HCT116 (cell line): ENCODE results near the gene MBTPS1. TPM values are rescaled to one million over a fixed set of nuclear protein-coding genes. Genes with fewer than 3 reads are reported as not detected.

Experiments used
- ATAC-seq: fragments of 200-7000 bp; cut with Tn5 transposase; 2 replicates; pipeline ENCODE4 v1.9.1; 2020; ENCODE audit warnings: mild to moderate bottlenecking, moderate library complexity
- BruUV-seq: library from RNA; stranded (reverse); fragments of 400-500 nt; replicated peaks from 2 replicates; lab custom pipeline; 2021; lab: Mats Ljungman, UMichigan
- CTCF ChIA-PET: fragments of 300-600 bp; sonication (Branson Sonifier 250); formaldehyde crosslinking; loops from one replicate; lab custom pipeline; 2021; ENCODE audit warnings: antibody characterized with exemption; lab: Charles Lee
- POLR2A ChIA-PET: fragments of 300-600, 350-600 bp; sonication (Branson Sonifier 250); formaldehyde crosslinking; loops from one replicate; lab custom pipeline; 2021; ENCODE audit warnings: antibody characterized with exemption; lab: Charles Lee
- RAD21 ChIA-PET, 2 experiments: fragments of 300-600 bp; sonication (Branson Sonifier 250); formaldehyde crosslinking; loops; one replicate each; lab custom pipeline; 2023; ENCODE audit warnings: low total read pairs in 2 of 2; ENCODE audit not compliant: uncharacterized antibody in 2 of 2, unreplicated experiment in 2 of 2, low non-redundant PET in 1 of 2; lab: Charles Lee
- DNase-seq: peaks from one replicate; pipeline ENCODE4 v3.0.0-alpha.2; 2010; ENCODE audit warnings: low read depth, low spot score
- H2AFZ ChIP-seq: fragments of 200-600 bp; shearing (Covaris generic), sonication (generic); 2 replicates; pipeline ENCODE4 v1.6.1; 2017; ENCODE audit warnings: low read depth, mixed run types, mixed read lengths, antibody characterized with exemption, low read length; ENCODE audit not compliant: poor library complexity, severe bottlenecking
- H3K27ac ChIP-seq: 2 replicates; pipeline ENCODE4 v1.5.1; 2012; ENCODE audit warnings: low read depth, low read length
- H3K27me3 ChIP-seq: fragments of 200-600 bp; sonication (generic); 2 replicates; pipeline ENCODE4 v1.6.1; 2016; ENCODE audit warnings: mixed run types, low read length, mixed read lengths; ENCODE audit not compliant: insufficient read depth
- H3K36me3 ChIP-seq, 2 experiments: fragments of 200-500 bp in 1 of 2; fragments of 200-600 bp in 1 of 2; sonication (Bioruptor generic) in 1 of 2; sonication (generic) in 1 of 2; 2 replicates each; pipeline versions ENCODE4 v1.5.1 to v1.6.1; 2014 to 2016; ENCODE audit warnings: low read length in 2 of 2, inconsistent platforms in 1 of 2, mixed read lengths in 1 of 2, mixed run types in 1 of 2; ENCODE audit not compliant: insufficient read depth in 2 of 2, control insufficient read depth in 1 of 2
- H3K4me1 ChIP-seq, 2 experiments: fragments of 200-600 bp in 1 of 2; sonication (generic) in 1 of 2; 2 replicates each; pipeline versions ENCODE4 v1.5.1 to v1.6.1; 2012 to 2017; ENCODE audit warnings: low read length in 2 of 2, inconsistent platforms in 1 of 2, mild to moderate bottlenecking in 1 of 2, mixed read lengths in 1 of 2, mixed run types in 1 of 2, moderate library complexity in 1 of 2; ENCODE audit not compliant: insufficient read depth in 2 of 2, control insufficient read depth in 1 of 2
- H3K4me2 ChIP-seq: fragments of 200-600 bp; sonication (generic); 2 replicates; pipeline ENCODE4 v1.6.1; 2017; ENCODE audit warnings: mixed run types, low read length, mixed read lengths
- H3K4me3 ChIP-seq, 2 experiments: fragments of 200-600 bp in 1 of 2; sonication (generic) in 1 of 2; replicated peaks in 1 of 2; 2 replicates each; pipeline ENCODE4 v1.5.1; 2011 to 2016; ENCODE audit warnings: low read length in 2 of 2, control low read depth in 1 of 2, low read depth in 1 of 2, mild to moderate bottlenecking in 1 of 2, mixed read lengths in 1 of 2, mixed run types in 1 of 2
- H3K79me2 ChIP-seq: fragments of 200-600 bp; sonication (generic); 2 replicates; pipeline ENCODE4 v1.6.1; 2017; ENCODE audit warnings: mild to moderate bottlenecking, mixed run types, low read length, moderate library complexity, mixed read lengths; ENCODE audit not compliant: insufficient read depth
- H3K9ac ChIP-seq: fragments of 200-600 bp; sonication (generic); 2 replicates; pipeline ENCODE4 v1.6.1; 2016; ENCODE audit warnings: low read length, mixed read lengths
- H3K9me2 ChIP-seq: fragments of 200-600 bp; sonication (generic), shearing (Covaris generic); 2 replicates; pipeline ENCODE4 v1.6.1; 2017; ENCODE audit warnings: mixed run types, mild to moderate bottlenecking, moderate library complexity; ENCODE audit not compliant: insufficient read depth
- H3K9me3 ChIP-seq, 2 experiments: fragments of 200-500 bp in 1 of 2; fragments of 200-600 bp in 1 of 2; sonication (Bioruptor generic) in 1 of 2; sonication (generic) in 1 of 2; 2 replicates each; pipeline ENCODE4 v1.6.1; 2014 to 2017; ENCODE audit warnings: low read length in 2 of 2, mixed read lengths in 2 of 2, inconsistent platforms in 1 of 2, low read depth in 1 of 2, mild to moderate bottlenecking in 1 of 2, mixed run types in 1 of 2, moderate library complexity in 1 of 2; ENCODE audit not compliant: control insufficient read depth in 1 of 2, insufficient read depth in 1 of 2
- H4K20me1 ChIP-seq: fragments of 200-600 bp; sonication (generic), shearing (Covaris generic); 2 replicates; pipeline ENCODE4 v1.6.1; 2017; ENCODE audit warnings: mixed run types, mild to moderate bottlenecking, moderate library complexity; ENCODE audit not compliant: insufficient read depth
- ATF3 ChIP-seq: IDR thresholded peaks from 2 replicates; pipeline ENCODE4 v1.6.1; 2012
- CBX3 ChIP-seq: IDR thresholded peaks from 2 replicates; pipeline ENCODE4 v1.6.1; 2012; ENCODE audit warnings: low read depth
- EGR1 ChIP-seq: IDR thresholded peaks from 2 replicates; pipeline ENCODE4 v1.6.1; 2012; ENCODE audit warnings: low read depth
- ELF1 ChIP-seq: IDR thresholded peaks from 2 replicates; pipeline ENCODE4 v1.6.1; 2012; ENCODE audit warnings: low read depth, borderline replicate concordance
- EZH2 ChIP-seq: fragments of 200-600 bp; sonication (generic); IDR thresholded peaks from 2 replicates; pipeline ENCODE4 v1.6.1; 2017; ENCODE audit warnings: antibody characterized with exemption, mixed run types
- EZH2phosphoT487 ChIP-seq: fragments of 200-600 bp; IDR thresholded peaks from 2 replicates; pipeline ENCODE4 v1.6.1; 2018; ENCODE audit warnings: antibody characterized with exemption, borderline replicate concordance
- POLR2A ChIP-seq: IDR thresholded peaks from 2 replicates; pipeline ENCODE4 v1.7.0; 2011; ENCODE audit warnings: borderline replicate concordance; ENCODE audit not compliant: insufficient read depth, insufficient read length; ENCODE audit errors: extremely low read depth
- POLR2AphosphoS5 ChIP-seq: IDR thresholded peaks from 2 replicates; pipeline ENCODE4 v1.6.1; 2011; ENCODE audit warnings: mild to moderate bottlenecking, low read depth, low read length, moderate library complexity
- RAD21 ChIP-seq: IDR thresholded peaks from 2 replicates; pipeline ENCODE4 v1.6.1; 2012; ENCODE audit warnings: low read depth, mild to moderate bottlenecking
- SIN3A ChIP-seq: IDR thresholded peaks from 2 replicates; pipeline ENCODE4 v1.6.1; 2012; ENCODE audit warnings: low read depth
- SP1 ChIP-seq: IDR thresholded peaks from 2 replicates; pipeline ENCODE4 v1.6.1; 2012; ENCODE audit warnings: low read depth
- TCF7L2 ChIP-seq: IDR thresholded peaks from 2 replicates; pipeline ENCODE4 v1.7.0; 2011; ENCODE audit warnings: borderline replicate concordance, inconsistent platforms; ENCODE audit not compliant: insufficient read depth, insufficient read length; ENCODE audit errors: extremely low read depth
- ZFX ChIP-seq: fragments of 450-650 bp; IDR thresholded peaks from 2 replicates; pipeline ENCODE4 v1.6.1; 2017
- ZNF274 ChIP-seq: fragments of 200-500 bp; sonication (Bioruptor generic); IDR thresholded peaks from 2 replicates; pipeline ENCODE4 v1.6.1; 2014; ENCODE audit warnings: mild to moderate bottlenecking, low read depth, low read length, inconsistent platforms
- intact Hi-C: fragments of 100-400 bp; cut with micrococcal nuclease; formaldehyde crosslinking; loops from 2 replicates; pipeline ENCODE4 v1.10.0; 2022
- total RNA-seq: library from RNA; stranded (reverse); gene quantifications from one replicate; pipeline ENCODE4 v1.2.1, GENCODE V29; 2021; ENCODE audit not compliant: unreplicated experiment
- TF ChIP-seq, protein P1 (sequence below): IDR thresholded peaks from 2 replicates; pipeline ENCODE4 v1.6.1; 2012
- TF ChIP-seq, protein P2 (sequence below): IDR thresholded peaks from 2 replicates; pipeline ENCODE4 v1.6.1; 2012; ENCODE audit warnings: low read depth
- TF ChIP-seq, protein P3 (sequence below): IDR thresholded peaks from 2 replicates; pipeline ENCODE4 v1.6.1; 2011; ENCODE audit warnings: mild to moderate bottlenecking, low read length, moderate library complexity; ENCODE audit not compliant: insufficient replicate concordance; ENCODE audit errors: extremely low read depth
- TF ChIP-seq, protein P4 (sequence below), 3 experiments: fragments of 200-600 bp in 1 of 3; sonication (generic) in 1 of 3; IDR thresholded peaks in 2 of 3; conservative IDR thresholded peaks in 1 of 3; 2 replicates each; pipeline ENCODE4 v1.5.1; 2012 to 2017; ENCODE audit warnings: low read depth in 2 of 3, low read length in 2 of 3, antibody characterized with exemption in 1 of 3, borderline replicate concordance in 1 of 3, control low read depth in 1 of 3, mild to moderate bottlenecking in 1 of 3, mixed read lengths in 1 of 3, mixed run types in 1 of 3, moderate library complexity in 1 of 3; ENCODE audit not compliant: insufficient read depth in 1 of 3

MBTPS1 gene
- total RNA-seq, 1 experiment from 2014 or later = 111 TPM

DNA sequence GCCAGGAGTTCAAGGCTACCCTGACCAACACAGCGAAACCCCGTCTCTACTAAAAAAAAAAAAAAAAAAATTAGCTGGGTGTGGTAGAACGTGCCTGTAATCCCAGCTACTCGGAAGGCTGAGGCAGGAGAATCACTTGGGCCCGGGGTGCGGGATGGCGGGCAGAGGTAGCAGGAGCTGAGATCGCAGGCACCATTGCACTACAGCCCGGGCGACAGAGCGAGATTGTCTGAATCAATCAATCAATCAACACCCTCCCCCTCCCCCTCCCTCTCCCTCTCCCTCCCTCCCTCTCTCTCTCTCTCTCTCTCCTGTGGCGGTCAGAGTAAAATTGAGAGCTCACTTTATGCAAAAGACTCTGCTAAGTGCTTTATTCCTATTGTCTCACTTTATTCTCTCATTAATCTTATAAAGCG, 27.1 kb upstream of the MBTPS1 start:
- intact Hi-C loops = loop anchor here (2.0 kb wide), 2 partner anchors 27 to 43 kb away; partner anchors contain the start of genes MBTPS1 and TAF1C
- Histone ChIP-seq H3K4me3 (peak overlapping the region; percentile 66 to 93), H3K27me3 (no peaks in the 10 kb centered on the region), H2AFZ (no peak overlapping the region), H4K20me1 (no peaks in the 10 kb centered on the region), H3K4me2 (peak overlapping the region; percentile 83), H3K79me2 (peaks cover 43% of the 10 kb centered on the region), H3K9me2 (no peaks in the 10 kb centered on the region), H3K36me3 (no peaks in the 10 kb centered on the region), H3K9ac (peak overlapping the region; percentile 78), H3K9me3 (no peaks in the 10 kb centered on the region), H3K27ac (no peak overlapping the region), H3K4me1 (peaks cover 17 to 33% of the 10 kb centered on the region in 2 experiments)
- ChIA-PET POLR2A (no interaction called here), RAD21 (interaction anchor here in 1 of 2 experiments (0.7 kb wide), 1 partner anchor 35 kb away, joined by 4 read pairs; no protein-coding TSS in a partner anchor), CTCF (interaction anchor here (0.7 kb wide), 2 partner anchors 27 to 43 kb away, joined by 3 read pairs; partner anchors contain the start of genes MBTPS1 and TAF1C)
- no peak for ATAC-seq
- no peak for DNase-seq
- BruUV-seq = no TSS peak
- TF ChIP-seq SP1 (no peak), ELF1 (no peak), EZH2 (no peak), POLR2A (no peak), TCF7L2 (no peak), ATF3 (no peak), EZH2phosphoT487 (no peak), POLR2AphosphoS5 (no peak), RAD21 (no peak), ZNF274 (no peak), CBX3 (no peak), ZFX (no peak), SIN3A (no peak), EGR1 (no peak)
- TF ChIP-seq, protein P1, sequence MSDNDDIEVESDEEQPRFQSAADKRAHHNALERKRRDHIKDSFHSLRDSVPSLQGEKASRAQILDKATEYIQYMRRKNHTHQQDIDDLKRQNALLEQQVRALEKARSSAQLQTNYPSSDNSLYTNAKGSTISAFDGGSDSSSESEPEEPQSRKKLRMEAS = no peak
- TF ChIP-seq, protein P2, sequence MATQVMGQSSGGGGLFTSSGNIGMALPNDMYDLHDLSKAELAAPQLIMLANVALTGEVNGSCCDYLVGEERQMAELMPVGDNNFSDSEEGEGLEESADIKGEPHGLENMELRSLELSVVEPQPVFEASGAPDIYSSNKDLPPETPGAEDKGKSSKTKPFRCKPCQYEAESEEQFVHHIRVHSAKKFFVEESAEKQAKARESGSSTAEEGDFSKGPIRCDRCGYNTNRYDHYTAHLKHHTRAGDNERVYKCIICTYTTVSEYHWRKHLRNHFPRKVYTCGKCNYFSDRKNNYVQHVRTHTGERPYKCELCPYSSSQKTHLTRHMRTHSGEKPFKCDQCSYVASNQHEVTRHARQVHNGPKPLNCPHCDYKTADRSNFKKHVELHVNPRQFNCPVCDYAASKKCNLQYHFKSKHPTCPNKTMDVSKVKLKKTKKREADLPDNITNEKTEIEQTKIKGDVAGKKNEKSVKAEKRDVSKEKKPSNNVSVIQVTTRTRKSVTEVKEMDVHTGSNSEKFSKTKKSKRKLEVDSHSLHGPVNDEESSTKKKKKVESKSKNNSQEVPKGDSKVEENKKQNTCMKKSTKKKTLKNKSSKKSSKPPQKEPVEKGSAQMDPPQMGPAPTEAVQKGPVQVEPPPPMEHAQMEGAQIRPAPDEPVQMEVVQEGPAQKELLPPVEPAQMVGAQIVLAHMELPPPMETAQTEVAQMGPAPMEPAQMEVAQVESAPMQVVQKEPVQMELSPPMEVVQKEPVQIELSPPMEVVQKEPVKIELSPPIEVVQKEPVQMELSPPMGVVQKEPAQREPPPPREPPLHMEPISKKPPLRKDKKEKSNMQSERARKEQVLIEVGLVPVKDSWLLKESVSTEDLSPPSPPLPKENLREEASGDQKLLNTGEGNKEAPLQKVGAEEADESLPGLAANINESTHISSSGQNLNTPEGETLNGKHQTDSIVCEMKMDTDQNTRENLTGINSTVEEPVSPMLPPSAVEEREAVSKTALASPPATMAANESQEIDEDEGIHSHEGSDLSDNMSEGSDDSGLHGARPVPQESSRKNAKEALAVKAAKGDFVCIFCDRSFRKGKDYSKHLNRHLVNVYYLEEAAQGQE = no peak
- TF ChIP-seq, protein P3, sequence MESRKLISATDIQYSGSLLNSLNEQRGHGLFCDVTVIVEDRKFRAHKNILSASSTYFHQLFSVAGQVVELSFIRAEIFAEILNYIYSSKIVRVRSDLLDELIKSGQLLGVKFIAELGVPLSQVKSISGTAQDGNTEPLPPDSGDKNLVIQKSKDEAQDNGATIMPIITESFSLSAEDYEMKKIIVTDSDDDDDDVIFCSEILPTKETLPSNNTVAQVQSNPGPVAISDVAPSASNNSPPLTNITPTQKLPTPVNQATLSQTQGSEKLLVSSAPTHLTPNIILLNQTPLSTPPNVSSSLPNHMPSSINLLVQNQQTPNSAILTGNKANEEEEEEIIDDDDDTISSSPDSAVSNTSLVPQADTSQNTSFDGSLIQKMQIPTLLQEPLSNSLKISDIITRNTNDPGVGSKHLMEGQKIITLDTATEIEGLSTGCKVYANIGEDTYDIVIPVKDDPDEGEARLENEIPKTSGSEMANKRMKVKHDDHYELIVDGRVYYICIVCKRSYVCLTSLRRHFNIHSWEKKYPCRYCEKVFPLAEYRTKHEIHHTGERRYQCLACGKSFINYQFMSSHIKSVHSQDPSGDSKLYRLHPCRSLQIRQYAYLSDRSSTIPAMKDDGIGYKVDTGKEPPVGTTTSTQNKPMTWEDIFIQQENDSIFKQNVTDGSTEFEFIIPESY = no peak
- TF ChIP-seq, protein P4, sequence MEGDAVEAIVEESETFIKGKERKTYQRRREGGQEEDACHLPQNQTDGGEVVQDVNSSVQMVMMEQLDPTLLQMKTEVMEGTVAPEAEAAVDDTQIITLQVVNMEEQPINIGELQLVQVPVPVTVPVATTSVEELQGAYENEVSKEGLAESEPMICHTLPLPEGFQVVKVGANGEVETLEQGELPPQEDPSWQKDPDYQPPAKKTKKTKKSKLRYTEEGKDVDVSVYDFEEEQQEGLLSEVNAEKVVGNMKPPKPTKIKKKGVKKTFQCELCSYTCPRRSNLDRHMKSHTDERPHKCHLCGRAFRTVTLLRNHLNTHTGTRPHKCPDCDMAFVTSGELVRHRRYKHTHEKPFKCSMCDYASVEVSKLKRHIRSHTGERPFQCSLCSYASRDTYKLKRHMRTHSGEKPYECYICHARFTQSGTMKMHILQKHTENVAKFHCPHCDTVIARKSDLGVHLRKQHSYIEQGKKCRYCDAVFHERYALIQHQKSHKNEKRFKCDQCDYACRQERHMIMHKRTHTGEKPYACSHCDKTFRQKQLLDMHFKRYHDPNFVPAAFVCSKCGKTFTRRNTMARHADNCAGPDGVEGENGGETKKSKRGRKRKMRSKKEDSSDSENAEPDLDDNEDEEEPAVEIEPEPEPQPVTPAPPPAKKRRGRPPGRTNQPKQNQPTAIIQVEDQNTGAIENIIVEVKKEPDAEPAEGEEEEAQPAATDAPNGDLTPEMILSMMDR (IDR thresholded peaks at IDR 0.05 in 2 of 3, conservative IDR thresholded peaks at IDR 0.05 in 1 of 3; ENCODE audit: borderline replicate concordance in 1 of 3, insufficient read depth in 1 of 3, low read depth in 2 of 3, low read length in 2 of 3) = no peak
